H1 (cell line): ENCODE results near the gene AHNAK2. TPM values are rescaled to one million over a fixed set of nuclear protein-coding genes. Genes with fewer than 3 reads are reported as not detected.

Experiments
- CTCF ChIA-PET: fragments of 300-600 bp; sonication (Branson Sonifier 250); formaldehyde crosslinking; loops from one replicate; lab custom pipeline; 2021; ENCODE audit not compliant: partially characterized antibody; lab: Charles Lee
- POLR2A ChIA-PET: fragments of 300-600 bp; sonication (Branson Sonifier 250); formaldehyde crosslinking; loops from one replicate; lab custom pipeline; 2021; ENCODE audit warnings: inconsistent platforms; ENCODE audit not compliant: partially characterized antibody; lab: Charles Lee
- DNase-seq, 2 experiments: peaks; one replicate each; pipeline versions ENCODE4 v3.0.0 to v3.0.0-alpha.2; 2010 to 2022; ENCODE audit warnings: low spot score in 2 of 2, low read depth in 1 of 2, mixed read lengths in 1 of 2
- FAIRE-seq: peaks from 2 replicates; lab custom pipeline; 2011; peaks lifted over from hg19 to GRCh38; lab: Jason Lieb, UNC
- H2AFZ ChIP-seq: 2 replicates; pipeline ENCODE4 v1.8.1; 2012; ENCODE audit warnings: low read length, inconsistent platforms
- H2AK5ac ChIP-seq: 2 replicates; pipeline ENCODE4 v1.6.1; 2013; ENCODE audit warnings: low read depth, low read length
- H2BK120ac ChIP-seq: replicated peaks from 2 replicates; pipeline ENCODE3; 2013; ENCODE audit warnings: low read depth, low read length, inconsistent platforms
- H2BK12ac ChIP-seq: 2 replicates; pipeline ENCODE4 v1.6.1; 2013; ENCODE audit warnings: low read depth, low read length
- H2BK15ac ChIP-seq: 2 replicates; pipeline ENCODE4 v1.6.1; 2013; ENCODE audit warnings: low read length
- H2BK20ac ChIP-seq: 2 replicates; pipeline ENCODE4 v1.6.1; 2013; ENCODE audit warnings: low read length
- H2BK5ac ChIP-seq: 2 replicates; pipeline ENCODE4 v1.6.1; 2013; ENCODE audit warnings: low read depth, low read length
- H3K14ac ChIP-seq: 2 replicates; pipeline ENCODE4 v1.6.1; 2013; ENCODE audit warnings: inconsistent platforms; ENCODE audit not compliant: insufficient read length
- H3K18ac ChIP-seq: 2 replicates; pipeline ENCODE4 v1.6.1; 2013; ENCODE audit warnings: low read length; ENCODE audit errors: extremely low read depth
- H3K23ac ChIP-seq: 2 replicates; pipeline ENCODE4 v1.6.1; 2013; ENCODE audit warnings: inconsistent platforms; ENCODE audit not compliant: insufficient read length
- H3K23me2 ChIP-seq: 2 replicates; pipeline ENCODE4 v1.6.1; 2013; ENCODE audit warnings: low read depth, low read length
- H3K27ac ChIP-seq: 2 replicates; pipeline ENCODE4 v1.6.1; 2011; ENCODE audit warnings: low read depth, low read length, inconsistent platforms
- H3K27me3 ChIP-seq, 4 experiments: replicated peaks in 1 of 4; 1 replicate in 1 of 4; 2 replicates in 3 of 4; pipeline versions ENCODE4 v1.6.1 to v1.8.1; 2011 to 2013; ENCODE audit warnings: low read length in 3 of 4, mild to moderate bottlenecking in 3 of 4, inconsistent platforms in 2 of 4, mixed read lengths in 2 of 4, moderate library complexity in 1 of 4; ENCODE audit not compliant: control insufficient read depth in 3 of 4, insufficient read depth in 3 of 4; ENCODE audit errors: extremely low read depth in 1 of 4
- H3K36me3 ChIP-seq, 4 experiments: 2 replicates each; pipeline versions ENCODE4 v1.6.1 to v1.8.1; 2011 to 2013; ENCODE audit warnings: mild to moderate bottlenecking in 4 of 4, low read length in 3 of 4, moderate library complexity in 2 of 4, control low read depth in 1 of 4, inconsistent platforms in 1 of 4; ENCODE audit not compliant: insufficient read depth in 4 of 4, control insufficient read depth in 2 of 4
- H3K4ac ChIP-seq: replicated peaks from 2 replicates; pipeline ENCODE3; 2013; ENCODE audit warnings: low read length, low read depth, mixed read lengths, inconsistent platforms; ENCODE audit not compliant: insufficient read length
- H3K4me1 ChIP-seq, 4 experiments: replicated peaks in 1 of 4; 1 replicate in 1 of 4; 2 replicates in 3 of 4; pipeline versions ENCODE4 v1.6.1 to v1.8.1; 2011 to 2013; ENCODE audit warnings: low read length in 3 of 4, inconsistent platforms in 2 of 4, mixed read lengths in 1 of 4; ENCODE audit not compliant: insufficient read depth in 4 of 4, control insufficient read depth in 3 of 4
- H3K4me2 ChIP-seq, 2 experiments: 2 replicates each; pipeline versions ENCODE4 v1.6.1 to v1.8.1; 2011 to 2013; ENCODE audit warnings: low read depth in 2 of 2, low read length in 2 of 2, control low read depth in 1 of 2, inconsistent platforms in 1 of 2, mild to moderate bottlenecking in 1 of 2; ENCODE audit not compliant: insufficient read depth in 1 of 2
- H3K4me3 ChIP-seq, 4 experiments: fragments of 200-600, 300-600 bp in 1 of 4; sonication (generic), shearing (Covaris generic), sonication (Bioruptor Twin) in 1 of 4; 2 replicates each; pipeline versions ENCODE4 v1.5.1 to v1.8.1; 2011 to 2016; ENCODE audit warnings: low read length in 4 of 4, low read depth in 3 of 4, control low read depth in 2 of 4, inconsistent platforms in 2 of 4, mild to moderate bottlenecking in 2 of 4, mixed read lengths in 1 of 4, moderate library complexity in 1 of 4; ENCODE audit not compliant: insufficient read depth in 2 of 4; ENCODE audit errors: extremely low read depth in 1 of 4
- H3K56ac ChIP-seq: replicated peaks from 2 replicates; pipeline ENCODE3; 2013; ENCODE audit warnings: low read depth, mild to moderate bottlenecking, mixed read lengths, low read length, inconsistent platforms; ENCODE audit not compliant: insufficient read length
- H3K79me1 ChIP-seq: 2 replicates; pipeline ENCODE4 v1.6.1; 2013; ENCODE audit warnings: low read depth, low read length, control low read depth
- H3K79me2 ChIP-seq, 2 experiments: 2 replicates each; pipeline versions ENCODE4 v1.6.1 to v1.8.1; 2012 to 2013; ENCODE audit warnings: low read length in 2 of 2, mild to moderate bottlenecking in 2 of 2, inconsistent platforms in 1 of 2; ENCODE audit not compliant: insufficient read depth in 2 of 2, control insufficient read depth in 1 of 2
- H3K9ac ChIP-seq, 4 experiments: replicated peaks in 1 of 4; 1 replicate in 1 of 4; 2 replicates in 3 of 4; pipeline versions ENCODE4 v1.6.1 to v1.8.1; 2011 to 2013; ENCODE audit warnings: low read depth in 3 of 4, low read length in 3 of 4, control low read depth in 2 of 4, mild to moderate bottlenecking in 2 of 4, moderate library complexity in 2 of 4, inconsistent platforms in 1 of 4; ENCODE audit errors: extremely low read depth in 1 of 4
- H3K9me3 ChIP-seq, 2 experiments: 2 replicates each; pipeline versions ENCODE4 v1.6.1 to v1.8.1; 2012 to 2013; ENCODE audit warnings: mild to moderate bottlenecking in 2 of 2, moderate library complexity in 2 of 2, control low read depth in 1 of 2, inconsistent platforms in 1 of 2, low read depth in 1 of 2, low read length in 1 of 2, mixed read lengths in 1 of 2; ENCODE audit not compliant: insufficient read depth in 2 of 2
- H4K20me1 ChIP-seq, 2 experiments: replicated peaks in 1 of 2; 2 replicates each; pipeline versions ENCODE3 to v1.8.1; 2011 to 2013; ENCODE audit warnings: inconsistent platforms in 2 of 2, low read length in 2 of 2, mild to moderate bottlenecking in 1 of 2; ENCODE audit not compliant: insufficient read depth in 2 of 2, control insufficient read depth in 1 of 2
- H4K5ac ChIP-seq: 2 replicates; pipeline ENCODE4 v1.6.1; 2013; ENCODE audit warnings: low read length, low read depth, mixed read lengths, inconsistent platforms; ENCODE audit not compliant: insufficient read length
- H4K8ac ChIP-seq: 2 replicates; pipeline ENCODE4 v1.8.0; 2013; ENCODE audit warnings: mild to moderate bottlenecking, moderate library complexity, low read length, inconsistent platforms; ENCODE audit not compliant: insufficient read depth; ENCODE audit errors: extremely low read depth
- H4K91ac ChIP-seq: replicated peaks from 2 replicates; pipeline ENCODE3; 2013; ENCODE audit warnings: low read length, mixed read lengths, inconsistent platforms; ENCODE audit not compliant: insufficient read length
- CREB1 ChIP-seq: IDR thresholded peaks from 2 replicates; pipeline ENCODE4 v1.6.1; 2012; ENCODE audit warnings: inconsistent platforms
- CTCF ChIP-seq, 3 experiments: IDR thresholded peaks; 1 replicate in 2 of 3; 2 replicates in 1 of 3; pipeline versions ENCODE4 v1.5.1 to v1.6.1; 2011; ENCODE audit warnings: low read length in 3 of 3, mild to moderate bottlenecking in 3 of 3, inconsistent platforms in 2 of 3, low read depth in 1 of 3, moderate library complexity in 1 of 3; ENCODE audit not compliant: insufficient read depth in 1 of 3; ENCODE audit errors: control extremely low read depth in 1 of 3
- HDAC2 ChIP-seq, 2 experiments: fragments of 300-600 bp in 1 of 2; sonication (generic) in 1 of 2; IDR thresholded peaks; 2 replicates each; pipeline ENCODE4 v1.6.1; 2011 to 2012; ENCODE audit warnings: low read depth in 2 of 2, low read length in 2 of 2, mild to moderate bottlenecking in 2 of 2, moderate library complexity in 2 of 2, borderline replicate concordance in 1 of 2, inconsistent platforms in 1 of 2
- HDAC6 ChIP-seq: IDR thresholded peaks from one replicate; pipeline ENCODE4 v1.7.1; 2012; ENCODE audit warnings: low read depth, mild to moderate bottlenecking, inconsistent platforms, low read length, moderate library complexity
- KDM1A ChIP-seq: fragments of 200-600, 300-600 bp; sonication (generic); IDR thresholded peaks from 2 replicates; pipeline ENCODE4 v1.7.1; 2016; ENCODE audit warnings: mild to moderate bottlenecking, low read length, borderline replicate concordance
- MAFK ChIP-seq: IDR thresholded peaks from 2 replicates; pipeline ENCODE4 v1.6.1; 2012; ENCODE audit warnings: low read depth, mild to moderate bottlenecking, improper control_type of control experiment, low read length
- MAX ChIP-seq: IDR thresholded peaks from 2 replicates; pipeline ENCODE4 v1.6.1; 2012; ENCODE audit warnings: inconsistent platforms
- SIRT6 ChIP-seq: IDR thresholded peaks from one replicate; pipeline ENCODE4 v1.7.1; 2012; ENCODE audit warnings: low read length, inconsistent platforms
- SIX5 ChIP-seq: IDR thresholded peaks from 2 replicates; pipeline ENCODE4 v1.6.1; 2011; ENCODE audit warnings: mild to moderate bottlenecking, low read depth, low read length
- SP4 ChIP-seq: IDR thresholded peaks from 2 replicates; pipeline ENCODE4 v1.6.1; 2012; ENCODE audit warnings: low read length, inconsistent platforms
- TCF12 ChIP-seq: IDR thresholded peaks from 2 replicates; pipeline ENCODE4 v1.6.1; 2011; ENCODE audit warnings: low read depth, mild to moderate bottlenecking, low read length
- YY1 ChIP-seq: IDR thresholded peaks from 2 replicates; pipeline ENCODE4 v1.6.1; 2011; ENCODE audit warnings: low read depth, mild to moderate bottlenecking, low read length
- WGBS, 2 experiments: shearing (Covaris generic) in 1 of 2; methylation state at CpG; one replicate each; pipeline versions ENCODE4 v1.1.6 to v1.1.7; 2013 to 2015; ENCODE audit warnings: low lambda C conversion rate in 2 of 2, mixed read lengths in 2 of 2, inconsistent platforms in 1 of 2, low coverage in 1 of 2, missing lambda C conversion rate in 1 of 2; ENCODE audit not compliant: insufficient replicate concordance in 2 of 2, insufficient coverage in 1 of 2, insufficient read length in 1 of 2; ENCODE audit errors: extremely low coverage in 1 of 2, missing lambda C conversion rate in 1 of 2; 5-methylcytosine and 5-hydroxymethylcytosine counted together
- polyA plus RNA-seq, 7 experiments: library from polyadenylated mRNA; depleted of rRNA in 3 of 7; stranded (reverse) in 5 of 7; unstranded in 2 of 7; fragments of >200 nt in 5 of 7; fragments of 200-250 nt in 2 of 7; gene quantifications; 1 replicate in 5 of 7; 2 replicates in 1 of 7; 4 replicates in 1 of 7; pipeline versions ENCODE4 v1.2.1 to v1.2.3, GENCODE V29; 2011 to 2013; ENCODE audit warnings: missing spikeins in 2 of 7, mixed read lengths in 2 of 7
- total RNA-seq: library from RNA; stranded (reverse); fragmentation: NEBNext Ultra II Directional; extraction: Animal tissue kit (Norgen Biotek cat#: 25700); gene quantifications from 2 replicates; pipeline ENCODE4 v1.2.1, GENCODE V29; 2021

The AHNAK2 gene
- total and polyA plus RNA-seq, 2 of the 8 experiments (the other 6 are each of a cell fraction or from before 2014, with no cell fraction given) = 0.95 to 2.0 TPM

- WGBS, 2 experiments = 83% methylated on average over 9 of the region's 9 CpGs; no CpG with 5 or more reads in 1 of the 2 experiments
- Histone ChIP-seq H3K56ac (no peak overlapping the region), H4K20me1 (peaks cover 48 to 72% of the 10 kb centered on the region in 2 experiments), H2BK120ac (no peak overlapping the region), H3K4me3 (no peak overlapping the region), H2AK5ac (no peak overlapping the region), H3K23ac (no peak overlapping the region), H4K8ac (peak overlapping the region; percentile 59), H3K27me3 (no peaks in the 10 kb centered on the region), H2BK15ac (no peak overlapping the region), H3K18ac (no peak overlapping the region), H2AFZ (no peak overlapping the region), H3K27ac (no peak overlapping the region), H3K4ac (no peak overlapping the region), H3K9me3 (no peaks in the 10 kb centered on the region), H2BK12ac (no peak overlapping the region), H4K5ac (no peak overlapping the region), H2BK5ac (no peak overlapping the region; the same call in 1 of the 2 replicates), H3K4me2 (no peak overlapping the region), H3K79me2 (peaks cover 62 to 89% of the 10 kb centered on the region in 2 experiments), H3K23me2 (peaks cover 1% of the 10 kb centered on the region; the same call in 1 of the 2 replicates), H3K4me1 (peaks cover 4 to 12% (median 8%) of the 10 kb centered on the region in 4 experiments; a peak in 6 of 7 replicates), H3K14ac (no peak overlapping the region), H4K91ac (no peak overlapping the region), H3K9ac (no peak overlapping the region), H2BK20ac (no peak overlapping the region), H3K36me3 (peaks cover 10 to 39% (median 23%) of the 10 kb centered on the region in 4 experiments; a peak in 7 of 8 replicates), H3K79me1 (peaks cover 18% of the 10 kb centered on the region)
- no peak for FAIRE-seq
- ChIA-PET POLR2A (interaction anchor here (1.4 kb wide), 1 partner anchor 18 kb away, joined by 4 read pairs; no protein-coding TSS in a partner anchor), CTCF (interaction anchor here (1.6 to 2.7 kb wide), 5 partner anchors 9 to 141 kb away, joined by 3 to 10 read pairs (median 6); no protein-coding TSS in a partner anchor)
- DNase-seq = no peak
- no peak for TF ChIP-seq TCF12
- TF ChIP-seq CREB1 = no peak
- TF ChIP-seq CTCF (IDR thresholded peaks at IDR 0.05; ENCODE audit: control extremely low read depth in 1 of 3, insufficient read depth in 1 of 3, low read depth in 1 of 3, low read length in 3 of 3) = no peak
- no peak for TF ChIP-seq MAFK
- no peak for TF ChIP-seq HDAC2 (IDR thresholded peaks at IDR 0.05; ENCODE audit: borderline replicate concordance in 1 of 2, low read depth in 2 of 2, low read length in 2 of 2)
- TF ChIP-seq SIRT6 = no peak
- no peak for TF ChIP-seq SP4
- TF ChIP-seq KDM1A = no peak
- TF ChIP-seq SIX5 = no peak
- TF ChIP-seq MAX = no peak
- TF ChIP-seq YY1 = no peak
- TF ChIP-seq HDAC6 = no peak
Measured at GRCh38 chr14:105014032-105014431, 35.9 kb upstream of the AHNAK2 start.
